ENCODE data around the gene CLDN20.
"Not testable (repeated sequence)": the region's sequence is repeated elsewhere in the genome, so short reads cannot be mapped to it uniquely, and the experiment has no call there.

GRCh38 chr6:155312950-155313349, 49.1 kb downstream of the CLDN20 start:
- not testable (repeated sequence) for TF ChIP-seq CTCF (IDR thresholded peaks at IDR 0.05; ENCODE audit: poor library complexity); EZH2 (IDR thresholded peaks at IDR 0.05; ENCODE audit: borderline replicate concordance)

Measured in hepatocyte (in vitro differentiated cells).